Esophagus mucosa (tissue), 1 donor: ENCODE results near the gene CTSC. TPM values are rescaled to one million over a fixed set of nuclear protein-coding genes. Genes with fewer than 3 reads are reported as not detected.

Source experiments
- ATAC-seq: fragments of 200-7000 bp; cut with Tn5 transposase; one replicate; pipeline ENCODE4 v1.9.1; 2020
- total RNA-seq: library from RNA; stranded (reverse); gene quantifications from one replicate; pipeline ENCODE4 v1.2.4, GENCODE V29; 2023
- donor health status: DM: yes; HTN: yes; CAD: no.

The CTSC gene
- total RNA-seq, 1 donor from 2014 or later: 86.4 TPM

DNA sequence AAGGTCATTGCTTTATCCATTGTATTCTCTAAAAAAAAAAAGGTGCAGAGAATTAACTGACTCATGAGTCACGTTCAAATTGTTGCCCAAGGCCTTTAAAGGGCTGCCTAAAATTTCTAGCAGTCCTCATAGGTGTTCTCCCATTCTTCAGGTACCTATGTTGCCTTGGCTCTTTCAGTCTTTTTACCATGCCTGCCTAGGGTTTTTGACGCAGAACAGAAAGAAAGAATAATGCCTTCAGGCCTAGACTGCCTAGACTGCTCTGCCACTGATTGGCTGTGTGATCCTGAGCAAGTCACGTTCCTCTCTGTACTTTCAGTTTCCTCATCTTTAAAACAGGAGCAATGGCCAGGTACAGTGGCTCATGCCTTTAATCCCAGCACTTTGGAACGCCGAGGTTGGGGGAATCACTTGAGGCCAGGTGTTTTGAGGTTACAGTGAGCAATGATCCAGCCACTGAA is 21.5 kb downstream of the CTSC start:
- ATAC-seq: peak; percentile 87

DNA sequence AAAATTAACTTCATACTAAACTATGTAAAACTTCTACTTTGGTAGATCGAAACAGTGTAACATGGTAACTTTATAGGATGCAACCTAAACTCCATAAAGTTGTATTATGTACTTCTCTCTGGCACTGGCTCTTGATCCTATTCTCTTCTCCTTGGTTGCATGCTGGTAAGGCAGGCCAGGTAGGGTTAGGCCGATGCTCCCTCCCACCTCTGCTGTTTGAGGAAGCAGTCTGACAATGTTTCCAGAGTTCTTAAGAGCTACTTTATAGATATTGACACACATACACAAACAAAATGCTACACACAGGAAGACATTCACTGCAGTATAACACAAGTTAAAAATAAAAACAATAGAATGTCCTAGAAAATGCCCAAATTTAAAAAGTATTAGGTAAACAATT is 22.5 kb downstream of the CTSC start:
- ATAC-seq: no peak

DNA sequence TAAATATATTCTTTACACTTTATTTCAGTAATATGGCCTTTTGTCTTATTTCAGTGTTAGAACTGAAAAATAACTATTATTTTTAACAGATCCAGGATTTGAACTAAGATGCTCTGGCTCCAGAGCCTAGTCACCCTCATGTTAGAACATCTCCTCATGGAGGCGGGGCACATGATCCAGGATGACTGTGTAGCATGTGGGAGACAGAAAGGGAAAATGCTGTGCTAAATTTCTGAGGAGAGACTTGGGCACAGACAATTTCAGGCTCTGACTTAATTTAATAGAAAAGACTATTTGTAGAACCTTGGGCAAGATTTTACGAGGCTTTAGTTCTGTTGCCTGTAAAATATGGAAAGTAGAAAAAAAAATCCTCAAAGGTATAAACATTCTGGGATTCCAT is 24.1 kb downstream of the CTSC start:
- no peak for ATAC-seq

- ATAC-seq: no peak
These were observed 24.9 kb downstream of the CTSC start for GRCh38 chr11:88312628-88313027.

- ATAC-seq: no peak
These were observed 27.3 kb downstream of the CTSC start for GRCh38 chr11:88310246-88310645.

- ATAC-seq: no peak
These were observed 29.0 kb downstream of the CTSC start for GRCh38 chr11:88308576-88308975.

DNA sequence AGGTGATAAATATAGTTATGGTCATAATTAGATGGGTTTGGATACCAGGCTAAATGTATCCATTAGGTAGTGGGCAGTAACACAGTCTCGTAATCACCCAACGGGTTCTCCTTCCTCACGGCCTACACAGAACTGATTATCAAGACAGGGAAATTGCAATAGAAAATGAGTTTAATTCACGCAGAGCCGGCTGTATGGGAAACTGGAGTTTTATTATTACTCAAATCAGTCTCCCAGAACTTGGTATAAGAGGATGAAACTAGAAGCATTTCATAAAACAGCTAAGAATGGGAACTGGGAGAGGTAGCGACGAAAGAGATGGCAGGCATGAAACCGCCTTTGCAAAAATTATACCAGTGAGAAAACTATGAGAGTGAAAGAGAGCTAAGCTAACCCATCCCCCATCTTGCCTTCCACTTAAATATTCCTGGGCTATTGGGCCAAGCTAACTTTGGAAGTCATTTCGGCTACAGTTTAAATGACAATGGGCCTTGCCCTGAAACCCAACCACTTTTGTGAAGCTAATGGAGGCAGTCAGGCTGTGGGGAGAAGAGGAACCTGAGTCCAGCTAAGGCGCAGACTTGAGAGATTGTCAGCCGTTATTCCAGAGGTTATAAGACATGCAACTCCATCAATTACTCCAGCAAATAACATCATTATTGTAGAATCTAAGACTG is 29.6 kb downstream of the CTSC start:
- no peak for ATAC-seq

GRCh38 chr11:88306785-88307184 is 30.8 kb downstream of the CTSC start:
- ATAC-seq: no peak

DNA sequence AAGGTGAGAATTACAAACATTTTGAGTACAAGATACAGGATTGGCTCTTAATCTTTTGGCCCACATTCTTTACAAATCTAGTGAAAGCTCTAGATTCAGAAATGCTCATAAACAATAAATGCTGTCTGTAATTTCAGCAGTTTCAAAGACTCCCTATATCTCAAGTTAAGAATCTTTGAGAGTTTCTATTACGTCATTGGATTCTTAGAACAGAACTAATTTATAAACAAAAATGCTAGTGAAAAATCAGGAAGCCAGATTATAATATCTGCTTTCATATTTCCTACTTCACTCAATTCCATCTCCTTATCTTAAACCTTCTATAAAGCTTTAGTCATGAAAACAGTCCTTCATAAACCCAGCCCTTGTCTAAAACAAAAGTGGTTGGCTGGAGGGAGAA is 32.1 kb downstream of the CTSC start:
- no peak for ATAC-seq

DNA sequence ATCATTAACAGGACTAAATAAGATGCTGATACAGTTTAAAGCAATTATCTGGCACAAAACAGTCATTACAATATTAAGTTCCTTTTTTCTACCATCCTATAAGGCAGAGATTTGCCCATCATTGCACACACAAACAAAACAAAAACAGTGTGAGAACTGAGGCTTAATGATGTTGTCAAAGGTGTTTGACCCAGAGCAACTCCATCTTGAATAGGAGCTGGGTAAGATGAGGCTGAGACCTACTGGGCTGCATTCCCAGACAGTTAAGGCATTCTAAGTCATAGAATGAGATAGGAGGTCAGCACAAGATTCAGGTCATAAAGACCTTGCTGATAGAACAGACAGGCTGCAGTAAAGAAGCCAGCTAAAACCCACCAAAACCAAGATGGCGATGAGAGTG is 33.2 kb downstream of the CTSC start:
- no peak for ATAC-seq

DNA sequence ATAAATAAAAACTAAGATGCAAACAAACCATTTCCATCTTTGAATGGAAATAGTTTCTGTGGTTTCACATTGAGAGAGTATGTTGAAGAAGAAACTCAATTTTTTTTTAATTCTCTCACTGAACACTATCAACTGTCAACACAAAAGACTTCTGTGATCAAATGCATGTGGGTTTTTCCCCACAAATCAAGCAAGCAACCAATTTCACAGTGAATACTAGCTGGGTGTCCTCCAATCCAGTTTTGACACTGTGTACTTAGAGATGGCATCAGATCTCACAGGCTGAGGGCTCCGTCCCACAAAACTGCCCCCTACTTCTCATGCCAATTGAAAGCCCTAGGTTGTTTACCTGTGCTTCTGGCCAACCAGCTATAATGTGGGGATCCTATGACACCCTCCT is 34.5 kb downstream of the CTSC start:
- no peak for ATAC-seq

- no peak for ATAC-seq
These were observed 35.9 kb downstream of the CTSC start for GRCh38 chr11:88301488-88302140.

DNA sequence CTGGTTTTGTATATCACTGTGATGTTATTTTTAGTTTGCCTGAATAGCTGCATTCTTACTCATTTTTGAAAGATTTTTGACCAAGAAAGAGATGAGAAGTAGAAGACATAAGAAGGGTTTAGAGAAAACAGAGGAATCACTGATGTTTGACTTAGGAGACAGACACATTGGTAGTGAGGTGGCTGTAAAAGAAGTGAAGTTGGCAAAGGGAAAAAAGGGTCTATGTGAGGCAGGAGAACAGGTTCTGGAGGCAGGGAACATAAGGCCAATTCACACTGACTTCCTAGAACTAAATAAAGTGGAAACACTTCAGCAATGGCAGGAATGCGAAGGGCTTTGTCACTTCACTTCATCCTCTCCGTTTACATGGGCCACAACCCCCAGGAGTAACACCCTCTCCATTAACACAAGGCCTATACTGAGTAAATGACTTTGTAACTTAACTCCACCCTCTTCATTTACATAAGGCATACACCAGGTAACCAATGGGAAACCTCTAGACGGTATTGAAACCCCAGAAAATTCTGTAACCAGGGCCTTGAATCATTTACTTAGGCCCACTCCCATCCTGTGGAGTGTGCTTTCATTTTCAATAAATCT is 36.5 kb downstream of the CTSC start:
- no peak for ATAC-seq

- ATAC-seq: no peak
These were observed 39.7 kb downstream of the CTSC start for GRCh38 chr11:88297863-88298262.

- no peak for ATAC-seq
These were observed 40.1 kb downstream of the CTSC start for GRCh38 chr11:88297421-88297820.

- no peak for ATAC-seq
These were observed 42.5 kb downstream of the CTSC start for GRCh38 chr11:88295028-88295427.

DNA sequence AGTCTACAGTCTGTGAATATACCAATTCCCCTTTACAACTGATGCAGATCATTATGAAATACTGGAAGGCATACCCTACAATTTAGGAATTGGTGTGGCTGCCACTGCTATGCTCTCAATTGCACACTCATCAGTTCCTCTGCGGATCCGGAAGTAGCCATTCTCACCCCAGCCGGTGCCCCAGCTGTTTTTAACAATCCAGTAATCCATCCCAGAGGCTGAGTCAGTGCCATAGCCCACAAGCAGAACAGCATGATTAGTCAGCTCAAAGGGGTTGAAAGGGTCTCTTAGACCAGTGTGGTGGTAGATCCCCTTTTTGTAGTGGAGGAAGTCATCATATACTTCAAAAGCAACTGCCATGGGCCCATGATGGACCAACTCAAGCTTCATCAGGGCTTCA is 43.6 kb downstream of the CTSC start:
- no peak for ATAC-seq

GRCh38 chr11:88292171-88292843 is 45.2 kb downstream of the CTSC start:
- ATAC-seq: no peak

- ATAC-seq: no peak
These were observed 49.0 kb downstream of the CTSC start for GRCh38 chr11:88288560-88288959.

GRCh38 chr11:88284336-88285050 is 53.0 kb downstream of the CTSC start:
- no peak for ATAC-seq

GRCh38 chr11:88282747-88283515 is 54.6 kb downstream of the CTSC start:
- ATAC-seq: no peak

- ATAC-seq: no peak
These were observed 56.2 kb downstream of the CTSC start for GRCh38 chr11:88281317-88281712.
